Superior temporal gyrus (tissue), 1 donor: ENCODE results near the gene SYT7.
A peak's percentile ranks its signal among the peaks of the same experiment; 100 is the strongest.

Experiments used
- DNase-seq: peaks from one replicate; pipeline ENCODE4 v3.0.0-alpha.2; 2016; ENCODE audit errors: extremely low spot score

Gene SYT7

GRCh38 chr11:61585115-61585514, 4.2 kb upstream of the SYT7 start:
- DNase-seq: no peak

- no peak for DNase-seq
These were observed 1.1 kb upstream of the SYT7 start for GRCh38 chr11:61581931-61582330.

GRCh38 chr11:61580271-61580888, 496 bp downstream of the SYT7 start:
- DNase-seq: no peak

GRCh38 chr11:61579676-61580270, 1.1 kb downstream of the SYT7 start:
- DNase-seq: no peak

- no peak for DNase-seq
These were observed 1.8 kb downstream of the SYT7 start for GRCh38 chr11:61578819-61579675.

- DNase-seq: no peak
These were observed 3.3 kb downstream of the SYT7 start for GRCh38 chr11:61577383-61578118.

GRCh38 chr11:61575886-61576861, 4.7 kb downstream of the SYT7 start:
- no peak for DNase-seq

- DNase-seq: no peak
These were observed 6.3 kb downstream of the SYT7 start for GRCh38 chr11:61574611-61575010.

- no peak for DNase-seq
These were observed 8.0 kb downstream of the SYT7 start for GRCh38 chr11:61572913-61573312.

GRCh38 chr11:61571869-61572268, 9.0 kb downstream of the SYT7 start:
- no peak for DNase-seq

- no peak for DNase-seq
These were observed 9.5 kb downstream of the SYT7 start for GRCh38 chr11:61571337-61571736.

- DNase-seq: no peak
These were observed 11.2 kb downstream of the SYT7 start for GRCh38 chr11:61569701-61570100.

- DNase-seq: no peak
These were observed 11.9 kb downstream of the SYT7 start for GRCh38 chr11:61569018-61569417.

- peak; percentile 61 for DNase-seq
These were observed 13.4 kb downstream of the SYT7 start for GRCh38 chr11:61567286-61568061.

- no peak for DNase-seq
These were observed 15.8 kb downstream of the SYT7 start for GRCh38 chr11:61564936-61565696.

GRCh38 chr11:61560751-61561150, 20.1 kb downstream of the SYT7 start:
- no peak for DNase-seq

- DNase-seq: no peak
These were observed 24.3 kb downstream of the SYT7 start for GRCh38 chr11:61556621-61557020.

GRCh38 chr11:61555978-61556377, 24.9 kb downstream of the SYT7 start:
- no peak for DNase-seq
